ENCODE results near the gene SOS2. TPM values are rescaled to one million over a fixed set of nuclear protein-coding genes. Genes with fewer than 3 reads are reported as not detected.
A peak's percentile ranks its signal among the peaks of the same experiment; 100 is the strongest.

The SOS2 gene
- total RNA-seq, 2 experiments from 2014 or later: 19.6 to 20.9 TPM

DNA sequence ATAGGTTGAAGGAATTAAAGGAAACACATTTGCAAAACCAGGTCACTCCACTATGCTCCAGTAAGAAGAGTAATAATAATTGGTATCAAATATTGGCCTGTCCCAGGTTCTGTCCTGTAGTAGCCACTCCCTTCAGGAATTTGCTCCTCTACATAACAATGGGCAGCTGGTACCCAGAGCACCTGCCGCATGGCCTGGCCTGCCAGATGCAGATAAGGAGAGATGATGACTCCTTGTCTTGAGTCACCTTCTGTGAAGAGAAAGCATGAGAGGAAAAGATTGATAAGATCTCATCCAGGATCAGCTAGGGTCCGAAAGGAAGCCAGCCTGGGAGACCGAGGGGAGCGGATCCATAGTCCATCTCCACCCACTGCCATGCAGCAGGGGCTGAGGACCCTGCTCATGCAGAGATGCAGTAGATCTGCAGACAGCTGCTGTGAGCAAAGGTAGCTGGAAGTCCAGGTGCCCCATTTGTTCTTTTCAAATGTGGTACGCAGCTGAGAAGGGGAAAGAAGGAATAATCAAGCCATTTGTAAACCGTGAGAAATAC is 139.3 kb downstream of the SOS2 start:
- Mint-ChIP-seq H3K4me1 (ENCODE audit: low read depth) (peaks cover 67% of the 10 kb centered on the region), H3K9me3 (no peaks in the 10 kb centered on the region), H3K36me3 (peaks cover 5% of the 10 kb centered on the region), H3K4me3 (no peak overlapping the region), H3K27ac (no peak overlapping the region), H3K27me3 (no peaks in the 10 kb centered on the region)
- DNase-seq: no peak
- ChIA-PET CTCF (interaction anchor here (1.2 to 1.9 kb wide), 3 partner anchors 12 to 240 kb away, joined by 4 read pairs; partner anchors contain the start of gene NEMF), POLR2A (no interaction called here)
- intact Hi-C loops (cut with micrococcal nuclease): no loop called here

DNA sequence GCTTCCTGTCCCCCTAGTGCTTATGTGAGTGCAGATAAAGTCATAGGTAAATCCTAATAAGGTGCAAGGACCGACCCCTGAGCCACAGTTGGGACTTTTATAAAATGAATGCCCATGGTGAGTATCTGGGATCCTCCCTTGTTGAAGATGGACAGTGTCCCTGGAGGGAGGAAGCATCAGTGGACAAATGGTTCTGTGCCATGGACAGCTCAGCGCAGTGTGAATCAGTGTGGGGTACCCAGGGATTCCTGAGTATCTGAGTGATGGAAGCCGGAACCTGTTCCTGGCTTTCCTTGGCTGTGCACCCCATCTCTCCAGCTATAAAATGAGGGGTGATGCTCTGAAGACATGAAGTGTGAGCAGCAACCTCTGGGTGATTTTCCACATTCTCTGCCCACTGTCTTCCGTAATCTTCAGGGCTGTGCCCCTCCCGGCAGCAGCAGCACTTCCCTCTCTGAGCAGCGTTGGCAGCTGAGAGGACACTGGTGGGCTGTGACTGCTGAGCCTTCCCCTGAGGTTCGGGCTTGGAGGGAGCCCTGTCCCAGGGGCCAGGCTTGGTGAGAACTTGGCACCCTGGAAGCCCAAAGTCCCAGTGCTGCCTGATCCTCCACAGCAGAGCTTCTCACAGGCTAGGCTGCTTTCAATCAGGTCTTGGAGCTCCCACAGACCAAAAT is 140.0 kb downstream of the SOS2 start:
- CTCF ChIA-PET: interaction anchor here (1.2 to 1.9 kb wide), 3 partner anchors 13 to 239 kb away, joined by 4 read pairs; partner anchors contain the start of gene NEMF
- H3K4me3 Mint-ChIP-seq: no peak overlapping the region
- peaks cover 66% of the 10 kb centered on the region for H3K4me1 Mint-ChIP-seq (ENCODE audit: low read depth)
- H3K27ac Mint-ChIP-seq: no peak overlapping the region
- H3K27me3 Mint-ChIP-seq: no peaks in the 10 kb centered on the region
- no peaks in the 10 kb centered on the region for H3K9me3 Mint-ChIP-seq
- POLR2A ChIA-PET: interaction anchor here (1.2 kb wide), 1 partner anchor 229 kb away, joined by 3 read pairs; no protein-coding TSS in a partner anchor
- peaks cover 5% of the 10 kb centered on the region for H3K36me3 Mint-ChIP-seq
- intact Hi-C loops (cut with micrococcal nuclease): no loop called here
- DNase-seq: no peak

DNA sequence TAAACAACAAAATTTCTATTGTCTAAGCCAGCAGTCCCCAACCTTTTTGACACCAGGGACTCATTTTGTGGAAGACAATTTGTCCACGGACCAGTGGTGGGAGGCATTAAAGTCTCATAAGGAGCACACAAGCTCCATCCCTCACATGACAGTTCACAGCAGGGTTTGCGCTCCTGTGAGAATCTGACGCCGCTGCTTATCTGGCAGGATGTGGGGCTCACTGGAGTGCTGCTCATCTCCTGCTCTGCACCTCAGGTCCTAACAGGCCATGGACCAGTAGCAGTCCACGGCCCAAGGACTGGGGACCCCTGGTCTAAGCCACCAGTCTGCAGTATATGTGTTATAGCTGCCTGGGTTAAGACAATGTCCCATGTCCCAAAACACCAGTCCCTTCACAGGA is 142.2 kb downstream of the SOS2 start:
- Mint-ChIP-seq H3K4me3 (no peak overlapping the region), H3K9me3 (no peaks in the 10 kb centered on the region), H3K27ac (no peak overlapping the region), H3K36me3 (peaks cover 1% of the 10 kb centered on the region), H3K27me3 (no peaks in the 10 kb centered on the region), H3K4me1 (ENCODE audit: low read depth) (peaks cover 76% of the 10 kb centered on the region)
- peak; percentile 39 for DNase-seq
- CTCF ChIA-PET: interaction anchor here (1.2 to 2.5 kb wide), 2 partner anchors 15 to 51 kb away, joined by 3 to 16 read pairs; no protein-coding TSS in a partner anchor
- POLR2A ChIA-PET: interaction anchor here (4.9 kb wide), 1 partner anchor 50 kb away, joined by 28 read pairs; no protein-coding TSS in a partner anchor
- intact Hi-C loops (cut with micrococcal nuclease): no loop called here

DNA sequence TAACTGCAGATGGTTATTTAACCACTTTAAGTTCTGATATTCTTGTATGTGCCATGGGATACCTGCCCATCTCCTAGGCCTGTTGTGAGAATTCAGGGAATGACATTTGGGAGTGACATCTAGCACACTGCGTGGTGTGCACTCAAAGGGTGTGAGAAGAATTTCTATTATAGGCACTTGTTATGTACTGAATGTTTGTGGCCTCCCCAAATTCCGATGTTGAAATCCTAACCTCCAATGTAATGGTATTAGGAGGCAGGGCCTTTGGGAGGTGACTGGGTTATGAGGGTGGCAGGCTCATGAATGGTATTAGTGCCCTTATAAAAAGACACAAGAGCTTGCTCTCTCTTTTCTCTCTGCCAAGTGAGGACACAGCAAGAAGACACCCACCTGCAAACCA is 142.6 kb downstream of the SOS2 start:
- H3K36me3 Mint-ChIP-seq: peaks cover 1% of the 10 kb centered on the region
- H3K4me3 Mint-ChIP-seq: no peak overlapping the region
- DNase-seq: no peak
- intact Hi-C loops (cut with micrococcal nuclease): no loop called here
- H3K4me1 Mint-ChIP-seq (ENCODE audit: low read depth): peaks cover 77% of the 10 kb centered on the region
- no peaks in the 10 kb centered on the region for H3K27me3 Mint-ChIP-seq
- no peak overlapping the region for H3K27ac Mint-ChIP-seq
- CTCF ChIA-PET: interaction anchor here (1.1 to 2.5 kb wide), 4 partner anchors 8 to 50 kb away, joined by 3 to 16 read pairs (median 4); no protein-coding TSS in a partner anchor
- POLR2A ChIA-PET: interaction anchor here (0.5 to 4.9 kb wide), 7 partner anchors 8 to 258 kb away, joined by 3 to 28 read pairs (median 6); partner anchors contain the start of gene VCPKMT
- H3K9me3 Mint-ChIP-seq: no peaks in the 10 kb centered on the region

DNA sequence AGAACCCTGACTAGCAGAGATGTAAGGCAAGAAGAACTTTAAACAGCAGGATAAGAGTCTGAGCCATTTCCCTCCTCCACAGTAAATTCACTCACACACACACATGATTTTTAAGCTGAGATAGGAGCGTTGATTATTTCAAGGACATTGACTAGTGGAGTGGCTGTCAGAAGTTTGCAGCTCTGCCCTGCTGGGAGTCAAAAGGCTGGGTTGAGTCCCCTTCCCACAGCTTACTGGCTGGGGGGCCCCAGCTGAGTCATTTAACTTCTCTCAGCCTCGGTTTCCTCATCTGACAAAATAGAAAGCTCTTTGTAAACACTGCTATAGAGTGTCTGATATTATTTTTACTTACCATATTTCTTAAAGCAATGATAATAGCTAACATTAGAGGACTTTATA is 143.3 kb downstream of the SOS2 start:
- H3K9me3 Mint-ChIP-seq: no peaks in the 10 kb centered on the region
- DNase-seq: no peak
- H3K27ac Mint-ChIP-seq: peak overlapping the region; percentile 52
- ChIA-PET POLR2A (interaction anchor here (0.5 to 4.9 kb wide), 10 partner anchors 8 to 225 kb away, joined by 3 to 28 read pairs (median 6); partner anchors contain the start of gene VCPKMT), CTCF (interaction anchor here (0.7 to 4.1 kb wide), 9 partner anchors 9 to 236 kb away, joined by 3 to 20 read pairs (median 4); partner anchors contain the start of gene NEMF)
- peaks cover 79% of the 10 kb centered on the region for H3K4me1 Mint-ChIP-seq (ENCODE audit: low read depth)
- H3K4me3 Mint-ChIP-seq: no peak overlapping the region
- intact Hi-C loops (cut with micrococcal nuclease): no loop called here
- no peaks in the 10 kb centered on the region for H3K27me3 Mint-ChIP-seq
- no peaks in the 10 kb centered on the region for H3K36me3 Mint-ChIP-seq

DNA sequence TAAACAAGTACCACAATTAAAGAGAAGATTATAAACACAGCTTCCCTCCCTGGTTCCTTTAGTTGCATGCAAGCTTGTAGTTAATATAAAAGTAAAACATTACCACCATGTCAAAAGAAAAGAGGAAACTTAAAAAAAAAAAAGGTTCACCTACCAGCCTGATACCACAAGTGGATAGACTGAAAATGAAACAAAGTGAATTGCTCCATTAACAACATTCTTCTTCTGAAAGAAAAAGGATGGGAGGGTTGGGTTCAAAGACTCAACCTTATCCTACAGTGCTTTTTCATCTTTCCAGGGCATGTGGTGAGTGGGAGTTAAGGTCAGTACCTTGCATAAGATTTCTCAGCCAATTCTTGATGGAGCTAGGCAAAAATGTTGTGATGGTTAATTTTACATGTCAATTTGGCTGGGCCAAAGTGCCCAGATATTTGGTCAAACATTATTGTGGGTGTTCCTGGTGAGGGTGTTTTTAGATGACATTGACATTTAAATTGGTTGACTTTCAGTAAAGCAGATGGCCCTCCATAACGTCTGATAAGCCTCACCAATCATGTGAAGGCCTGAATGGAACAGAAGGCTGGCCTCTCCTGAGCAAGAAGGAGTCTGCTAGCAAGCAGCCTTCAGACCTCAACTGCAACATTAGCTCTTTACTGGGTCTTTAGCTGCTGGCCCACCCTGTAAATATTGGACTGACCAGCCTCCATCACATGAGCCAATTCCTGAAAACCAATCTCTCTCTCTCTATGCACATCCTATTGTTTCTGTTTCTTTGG is 143.8 kb downstream of the SOS2 start:
- POLR2A ChIA-PET: interaction anchor here (0.5 to 4.9 kb wide), 12 partner anchors 9 to 225 kb away, joined by 3 to 28 read pairs (median 4); partner anchors contain the start of gene VCPKMT
- intact Hi-C loops (cut with micrococcal nuclease): no loop called here
- Mint-ChIP-seq H3K27me3 (no peaks in the 10 kb centered on the region), H3K9me3 (no peaks in the 10 kb centered on the region), H3K4me3 (peak overlapping the region; percentile 27), H3K36me3 (no peaks in the 10 kb centered on the region), H3K27ac (peak overlapping the region; percentile 52), H3K4me1 (ENCODE audit: low read depth) (peaks cover 81% of the 10 kb centered on the region)
- CTCF ChIA-PET: interaction anchor here (0.7 to 4.1 kb wide), 10 partner anchors 9 to 235 kb away, joined by 3 to 20 read pairs (median 4); partner anchors contain the start of gene NEMF
- no peak for DNase-seq

DNA sequence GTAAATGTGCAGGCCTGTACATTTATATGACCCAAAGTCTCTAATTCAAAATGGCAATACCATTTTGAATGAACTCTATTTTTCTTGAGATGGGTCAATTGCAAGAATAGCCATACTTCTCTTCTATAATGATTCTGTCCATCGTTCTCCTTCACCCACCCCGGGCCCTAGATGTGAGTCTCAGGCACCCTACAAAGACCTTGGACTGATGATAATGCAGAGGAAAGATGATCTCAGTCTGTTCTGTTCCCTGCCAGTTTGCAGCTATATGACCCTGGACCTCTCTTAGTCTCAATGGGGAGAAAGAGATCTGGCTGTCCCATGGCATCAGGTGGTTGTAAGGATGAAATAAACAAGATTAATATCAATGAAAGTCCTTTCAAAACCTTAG is 145.1 kb downstream of the SOS2 start:
- no peak for DNase-seq
- Mint-ChIP-seq H3K27me3 (no peaks in the 10 kb centered on the region), H3K27ac (peak overlapping the region; percentile 91), H3K4me3 (no peak overlapping the region), H3K36me3 (no peaks in the 10 kb centered on the region), H3K9me3 (no peaks in the 10 kb centered on the region), H3K4me1 (ENCODE audit: low read depth) (peaks cover 89% of the 10 kb centered on the region)
- intact Hi-C loops (cut with micrococcal nuclease): no loop called here
- CTCF ChIA-PET: interaction anchor here (0.5 to 4.1 kb wide), 8 partner anchors 10 to 224 kb away, joined by 3 to 20 read pairs (median 5); no protein-coding TSS in a partner anchor
- POLR2A ChIA-PET: interaction anchor here (1.0 to 4.9 kb wide), 9 partner anchors 16 to 224 kb away, joined by 4 to 28 read pairs (median 5); no protein-coding TSS in a partner anchor

DNA sequence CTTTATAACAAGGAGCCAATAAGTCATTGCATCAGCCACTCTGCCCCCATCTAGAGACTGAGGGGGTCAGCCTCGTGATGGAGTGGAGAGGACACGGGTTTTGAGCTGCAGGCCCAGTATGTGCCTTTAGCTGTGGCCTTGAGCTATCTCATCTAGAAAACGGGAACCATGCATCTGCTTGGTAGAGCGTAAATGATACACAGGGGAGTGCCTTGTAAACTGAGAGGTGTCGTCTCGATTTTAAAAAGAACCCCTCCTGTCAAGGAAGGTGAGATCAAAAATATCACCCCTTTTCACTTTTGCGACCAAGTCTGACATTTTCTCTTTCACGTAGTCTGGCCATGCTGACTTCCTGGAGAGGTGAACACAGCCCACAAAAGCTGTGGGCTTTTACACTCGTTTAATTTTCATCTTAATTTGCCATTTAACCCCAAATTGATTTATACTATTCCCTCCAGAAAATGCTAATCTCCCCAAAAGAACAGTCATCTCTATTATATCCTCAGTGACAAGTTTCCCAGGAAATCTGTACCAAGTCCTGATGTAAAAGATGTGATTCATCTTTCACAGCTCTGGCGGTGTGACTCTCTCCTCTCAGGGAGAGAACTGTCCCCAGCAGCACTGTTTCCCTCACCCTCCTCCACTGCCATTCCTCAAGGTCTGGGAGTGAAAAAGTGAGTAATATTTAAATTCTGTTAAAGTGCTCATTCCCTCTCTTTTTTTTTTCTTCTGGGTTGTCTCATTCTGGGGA is 145.6 kb downstream of the SOS2 start:
- intact Hi-C loops (cut with micrococcal nuclease): no loop called here

DNA sequence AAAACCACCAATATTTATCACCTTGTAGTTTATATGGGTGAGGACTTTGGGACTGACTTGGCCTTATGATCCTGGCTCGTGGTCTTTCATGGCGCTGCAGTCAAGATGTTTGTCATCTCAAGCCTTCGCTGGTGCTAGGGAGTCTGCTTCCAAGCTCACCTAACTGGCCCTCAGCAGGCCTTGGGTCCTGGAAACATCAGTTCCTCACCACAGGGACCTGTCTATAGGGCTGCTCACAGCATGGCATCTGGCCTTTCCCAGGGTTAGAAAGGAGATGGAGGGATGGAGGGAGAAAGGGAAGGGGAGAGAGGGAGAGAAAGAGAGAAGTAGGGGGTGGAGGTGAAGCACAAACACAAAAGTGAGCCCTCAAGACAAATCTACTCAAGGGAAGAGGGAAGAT is 146.7 kb downstream of the SOS2 start:
- ChIA-PET CTCF (interaction anchor here (4.1 kb wide), 1 partner anchor 220 kb away, joined by 20 read pairs; no protein-coding TSS in a partner anchor), POLR2A (interaction anchor here (1.7 to 4.9 kb wide), 4 partner anchors 23 to 215 kb away, joined by 5 to 28 read pairs (median 14); no protein-coding TSS in a partner anchor)
- DNase-seq: no peak
- Mint-ChIP-seq H3K4me1 (ENCODE audit: low read depth) (peaks cover 87% of the 10 kb centered on the region), H3K27me3 (no peaks in the 10 kb centered on the region), H3K36me3 (no peaks in the 10 kb centered on the region), H3K27ac (peak overlapping the region; percentile 91), H3K4me3 (no peak overlapping the region), H3K9me3 (no peaks in the 10 kb centered on the region)
- intact Hi-C loops (cut with micrococcal nuclease): loop anchor here (5.0 kb wide), 1 partner anchor 438 kb away; no protein-coding TSS in a partner anchor

More for the DNA sequence above, 145.6 kb downstream of the SOS2 start:
- no peaks in the 10 kb centered on the region for H3K9me3 Mint-ChIP-seq
- ChIA-PET CTCF (interaction anchor here (0.5 to 4.1 kb wide), 7 partner anchors 10 to 224 kb away, joined by 3 to 20 read pairs (median 7); no protein-coding TSS in a partner anchor), POLR2A (interaction anchor here (1.0 to 4.9 kb wide), 10 partner anchors 15 to 223 kb away, joined by 3 to 28 read pairs (median 4); no protein-coding TSS in a partner anchor)
- H3K27me3 Mint-ChIP-seq: no peaks in the 10 kb centered on the region
- peak overlapping the region; percentile 30 for H3K4me3 Mint-ChIP-seq
- H3K4me1 Mint-ChIP-seq (ENCODE audit: low read depth): peaks cover 92% of the 10 kb centered on the region
- H3K36me3 Mint-ChIP-seq: no peaks in the 10 kb centered on the region
- H3K27ac Mint-ChIP-seq: peak overlapping the region; percentile 91
- peak; percentile 70 for DNase-seq

DNA sequence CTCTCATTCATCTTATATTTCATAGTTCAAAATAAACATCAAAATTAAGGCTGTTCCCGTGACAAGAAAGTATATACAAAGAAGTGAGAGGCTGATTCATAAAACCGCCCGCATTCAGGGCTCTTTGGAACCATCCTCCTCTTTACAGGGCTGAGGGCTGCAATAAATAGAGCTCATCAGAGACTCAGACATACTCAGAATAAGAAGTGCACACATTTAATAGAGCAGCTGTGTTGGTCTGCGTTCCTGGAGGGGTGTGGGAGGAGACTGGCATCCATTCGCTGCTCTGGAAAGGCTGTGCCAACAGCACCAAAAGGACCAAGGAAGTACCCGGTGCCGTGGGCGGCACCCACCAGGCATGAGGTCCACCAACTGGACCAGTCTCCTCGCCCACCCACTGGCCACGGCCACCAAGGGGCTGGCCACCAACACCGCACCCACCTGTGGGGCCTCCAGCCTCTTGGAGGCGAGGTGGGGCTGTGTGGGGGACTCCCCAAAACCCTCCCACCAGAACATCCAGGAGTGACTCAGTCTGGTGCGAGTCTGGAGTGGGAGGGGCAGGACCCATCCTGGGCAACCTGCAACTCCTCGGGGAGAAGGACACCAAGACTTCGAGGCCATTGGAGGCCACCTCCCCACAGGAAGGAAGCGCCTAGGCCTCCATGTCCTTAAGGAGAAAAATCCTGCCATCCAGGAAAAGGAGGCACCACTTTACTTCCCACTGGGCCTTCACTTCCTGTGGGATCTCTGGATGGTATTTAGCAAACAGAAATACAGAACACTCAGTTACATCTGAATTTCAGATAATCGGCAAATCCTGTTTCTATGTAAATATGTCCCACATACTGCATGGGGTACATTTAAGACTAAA is 147.7 kb downstream of the SOS2 start:
- intact Hi-C loops (cut with micrococcal nuclease): loop anchor here (1.0 to 5.0 kb wide), 12 partner anchors 13 to 439 kb away; no protein-coding TSS in a partner anchor
- Mint-ChIP-seq H3K36me3 (peaks cover 3% of the 10 kb centered on the region), H3K4me1 (ENCODE audit: low read depth) (peaks cover 80% of the 10 kb centered on the region), H3K27ac (peak overlapping the region; percentile 91), H3K9me3 (no peaks in the 10 kb centered on the region), H3K27me3 (no peaks in the 10 kb centered on the region), H3K4me3 (peak overlapping the region; percentile 66)
- ChIA-PET POLR2A (interaction anchor here (0.5 to 4.0 kb wide), 19 partner anchors 10 to 237 kb away, joined by 3 to 104 read pairs (median 7); partner anchors contain the start of gene NEMF), CTCF (interaction anchor here (0.6 to 4.1 kb wide), 9 partner anchors 12 to 231 kb away, joined by 4 to 31 read pairs (median 14); partner anchors contain the start of gene NEMF)
- peak; percentile 81 for DNase-seq
